Keratinocyte (primary cell): ENCODE measurements around the gene SEMA4G. TPM values are rescaled to one million over a fixed set of nuclear protein-coding genes. Genes with fewer than 3 reads are reported as not detected.

Experiments
- DNase-seq: peaks from one replicate; pipeline ENCODE4 v3.0.0-alpha.2; 2011; ENCODE audit warnings: low read depth, missing footprints, low spot score
- FAIRE-seq: peaks from 2 replicates; lab custom pipeline; 2011; peaks lifted over from hg19 to GRCh38; lab: Jason Lieb, UNC
- H2AFZ ChIP-seq: 2 replicates; pipeline ENCODE4 v1.6.0; 2012; ENCODE audit warnings: low read length, control low read depth, inconsistent platforms; ENCODE audit not compliant: control insufficient read depth
- H3K27ac ChIP-seq: 2 replicates; pipeline ENCODE4 v1.5.1; 2011; ENCODE audit warnings: low read length; ENCODE audit not compliant: control insufficient read depth, insufficient read depth
- H3K27me3 ChIP-seq: 3 replicates; pipeline ENCODE4 v1.6.0; 2011; ENCODE audit warnings: low read length; ENCODE audit not compliant: control insufficient read depth, insufficient read depth; ENCODE audit errors: extremely low read depth
- H3K36me3 ChIP-seq, 2 experiments: 2 replicates in 1 of 2; 3 replicates in 1 of 2; pipeline ENCODE4 v1.5.1; 2011; ENCODE audit warnings: low read length in 2 of 2, mild to moderate bottlenecking in 1 of 2; ENCODE audit not compliant: control insufficient read depth in 2 of 2, insufficient read depth in 2 of 2; ENCODE audit errors: extremely low read depth in 1 of 2
- H3K4me1 ChIP-seq: 3 replicates; pipeline ENCODE4 v1.5.1; 2011; ENCODE audit warnings: low read length; ENCODE audit not compliant: control insufficient read depth, insufficient read depth; ENCODE audit errors: extremely low read depth
- H3K4me2 ChIP-seq: 3 replicates; pipeline ENCODE4 v1.6.0; 2011; ENCODE audit warnings: low read depth, low read length; ENCODE audit not compliant: control insufficient read depth, insufficient read depth; ENCODE audit errors: extremely low read depth
- H3K4me3 ChIP-seq, 3 experiments: fragments of 200-600 bp in 1 of 3; sonication (generic) in 1 of 3; 2 replicates in 2 of 3; 3 replicates in 1 of 3; pipeline ENCODE4 v1.5.1; 2011 to 2016; ENCODE audit warnings: low read length in 3 of 3, mild to moderate bottlenecking in 3 of 3, control low read depth in 2 of 3, inconsistent platforms in 1 of 3, low read depth in 1 of 3, mixed read lengths in 1 of 3, mixed run types in 1 of 3, moderate library complexity in 1 of 3; ENCODE audit not compliant: control insufficient read depth in 2 of 3, insufficient read depth in 2 of 3; ENCODE audit errors: extremely low read depth in 1 of 3
- H3K79me2 ChIP-seq: 2 replicates; pipeline ENCODE4 v1.6.0; 2012; ENCODE audit warnings: low read length; ENCODE audit not compliant: control insufficient read depth, insufficient read depth
- H3K9ac ChIP-seq: 3 replicates; pipeline ENCODE4 v1.6.0; 2011; ENCODE audit warnings: low read length; ENCODE audit not compliant: control insufficient read depth, insufficient read depth; ENCODE audit errors: extremely low read depth
- H3K9me1 ChIP-seq: 3 replicates; pipeline ENCODE4 v1.6.0; 2011; ENCODE audit warnings: low read length; ENCODE audit not compliant: control insufficient read depth, insufficient read depth; ENCODE audit errors: extremely low read depth
- H3K9me3 ChIP-seq: 2 replicates; pipeline ENCODE4 v1.5.1; 2012; ENCODE audit warnings: low read depth, low read length; ENCODE audit not compliant: control insufficient read depth
- H4K20me1 ChIP-seq: 3 replicates; pipeline ENCODE4 v1.6.0; 2011; ENCODE audit warnings: low read length; ENCODE audit not compliant: control insufficient read depth, insufficient read depth; ENCODE audit errors: extremely low read depth
- CTCF ChIP-seq, 3 experiments: IDR thresholded peaks in 1 of 3; conservative IDR thresholded peaks in 1 of 3; optimal IDR thresholded peaks in 1 of 3; 2 replicates in 2 of 3; 3 replicates in 1 of 3; pipeline versions ENCODE3 to v1.5.1; 2011; ENCODE audit warnings: low read length in 3 of 3, mild to moderate bottlenecking in 3 of 3, moderate library complexity in 2 of 3, control low read depth in 1 of 3, inconsistent platforms in 1 of 3; ENCODE audit not compliant: insufficient read depth in 2 of 3; ENCODE audit errors: extremely low read depth in 1 of 3
- EZH2 ChIP-seq: IDR thresholded peaks from one replicate; pipeline ENCODE4 v1.6.1; 2012; ENCODE audit warnings: inconsistent platforms, mild to moderate bottlenecking, low read length, moderate library complexity
- dilution Hi-C: fragments of 300-500 bp; cut with MboI; formaldehyde crosslinking; loops from one replicate; pipeline ENCODE4 v1.7.0; 2020; ENCODE audit warnings: low sequenced_read_pairs; ENCODE audit not compliant: extremely low pct_ligation_motif_present
- polyA plus RNA-seq, 5 experiments: library from polyadenylated mRNA; depleted of rRNA in 3 of 5; stranded (reverse) in 3 of 5; stranded (forward) in 1 of 5; unstranded in 1 of 5; fragments of >200 nt; gene quantifications; 1 replicate in 1 of 5; 2 replicates in 3 of 5; 3 replicates in 1 of 5; pipeline versions ENCODE4 v1.2.1 to v1.2.3, GENCODE V29; 2011 to 2012; ENCODE audit warnings: missing spikeins in 2 of 5, low read depth in 1 of 5, low replicate concordance in 1 of 5

SEMA4G gene
- polyA plus RNA-seq, 1 donor (not counting 4 experiments of a cell fraction or from before 2014, with no cell fraction given) = 1.2 TPM

DNA sequence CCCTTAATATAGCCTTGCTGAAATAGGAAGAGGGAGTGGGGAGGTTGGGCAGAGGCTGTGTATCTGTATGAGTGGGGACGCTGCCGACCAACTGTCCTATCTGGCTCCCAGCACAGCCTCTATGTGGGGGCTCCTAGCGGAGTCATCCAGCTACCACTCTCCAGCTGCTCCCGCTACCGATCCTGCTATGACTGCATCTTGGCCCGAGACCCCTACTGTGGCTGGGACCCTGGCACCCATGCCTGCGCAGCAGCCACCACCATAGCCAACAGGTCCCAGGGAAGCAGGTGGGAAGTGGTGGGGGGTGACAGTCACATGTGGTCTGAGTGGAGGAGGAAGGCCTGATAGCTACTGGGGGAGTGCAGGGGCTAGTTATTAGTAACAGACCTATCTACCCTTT, 11.4 kb downstream of the SEMA4G start:
- Histone ChIP-seq H3K4me2 (no peak overlapping the region), H2AFZ (no peak overlapping the region), H3K9me3 (no peaks in the 10 kb centered on the region), H3K79me2 (peaks cover 2% of the 10 kb centered on the region), H3K27me3 (no peaks in the 10 kb centered on the region), H3K27ac (no peak overlapping the region), H3K4me1 (no peaks in the 10 kb centered on the region), H3K9ac (no peak overlapping the region), H3K9me1 (peaks cover 2% of the 10 kb centered on the region), H4K20me1 (no peaks in the 10 kb centered on the region), H3K4me3 (no peak overlapping the region), H3K36me3 (peaks cover 9 to 23% of the 10 kb centered on the region in 2 experiments)
- DNase-seq (no peak), FAIRE-seq (no peak)
- dilution Hi-C loops = no loop called here
- no peak for TF ChIP-seq EZH2
- TF ChIP-seq CTCF (optimal IDR thresholded peaks at IDR 0.05 in 1 of 3, IDR thresholded peaks at IDR 0.05 in 1 of 3, conservative IDR thresholded peaks at IDR 0.05 in 1 of 3; ENCODE audit: extremely low read depth in 1 of 3, insufficient read depth in 2 of 3, low read length in 3 of 3) = no peak

DNA sequence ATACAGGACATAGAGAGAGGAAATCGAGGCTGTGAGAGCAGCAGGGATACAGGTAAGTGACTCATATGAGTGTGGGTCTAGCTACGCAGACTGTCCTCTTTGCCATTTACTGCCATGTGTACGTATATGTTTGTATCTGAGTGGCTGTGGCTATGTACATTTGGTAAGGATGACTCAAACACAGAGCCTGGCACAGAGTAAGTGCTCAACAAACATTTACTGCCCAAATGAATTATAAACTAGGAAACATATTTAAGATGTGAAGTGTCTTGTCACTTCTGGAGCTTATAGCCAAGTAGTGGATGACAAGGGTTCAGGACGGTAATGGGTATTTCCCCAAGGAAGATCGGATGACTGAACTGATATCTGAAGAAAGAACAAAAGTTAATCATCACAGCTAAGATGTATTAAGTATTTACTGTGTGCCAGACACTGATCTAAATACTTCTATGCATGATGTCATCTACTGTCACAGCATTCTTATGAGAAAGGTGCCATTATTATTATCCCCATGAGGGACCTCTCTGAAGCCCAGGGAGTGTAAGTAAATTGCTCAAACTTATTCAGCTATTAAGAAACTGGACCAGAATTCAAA, 12.0 kb downstream of the SEMA4G start:
- peaks cover 9 to 23% of the 10 kb centered on the region in 2 experiments for H3K36me3 ChIP-seq
- TF ChIP-seq EZH2 (no peak), CTCF (optimal IDR thresholded peaks at IDR 0.05 in 1 of 3, IDR thresholded peaks at IDR 0.05 in 1 of 3, conservative IDR thresholded peaks at IDR 0.05 in 1 of 3; ENCODE audit: extremely low read depth in 1 of 3, insufficient read depth in 2 of 3, low read length in 3 of 3) (no peak)

More for the DNA sequence above, 12.0 kb downstream of the SEMA4G start:
- Histone ChIP-seq H3K4me3 (no peak overlapping the region), H3K9me3 (no peaks in the 10 kb centered on the region), H3K27ac (no peak overlapping the region), H3K27me3 (no peaks in the 10 kb centered on the region), H3K9ac (no peak overlapping the region), H3K4me2 (no peak overlapping the region), H3K9me1 (peaks cover 2% of the 10 kb centered on the region), H2AFZ (no peak overlapping the region), H3K79me2 (peaks cover 6% of the 10 kb centered on the region), H3K4me1 (peaks cover 3% of the 10 kb centered on the region), H4K20me1 (no peaks in the 10 kb centered on the region)
- DNase-seq (no peak), FAIRE-seq (no peak)
- dilution Hi-C loops = no loop called here
